ENCODE data around the gene NDUFB10.
A peak's percentile ranks its signal among the peaks of the same experiment; 100 is the strongest.

Gene NDUFB10

DNA sequence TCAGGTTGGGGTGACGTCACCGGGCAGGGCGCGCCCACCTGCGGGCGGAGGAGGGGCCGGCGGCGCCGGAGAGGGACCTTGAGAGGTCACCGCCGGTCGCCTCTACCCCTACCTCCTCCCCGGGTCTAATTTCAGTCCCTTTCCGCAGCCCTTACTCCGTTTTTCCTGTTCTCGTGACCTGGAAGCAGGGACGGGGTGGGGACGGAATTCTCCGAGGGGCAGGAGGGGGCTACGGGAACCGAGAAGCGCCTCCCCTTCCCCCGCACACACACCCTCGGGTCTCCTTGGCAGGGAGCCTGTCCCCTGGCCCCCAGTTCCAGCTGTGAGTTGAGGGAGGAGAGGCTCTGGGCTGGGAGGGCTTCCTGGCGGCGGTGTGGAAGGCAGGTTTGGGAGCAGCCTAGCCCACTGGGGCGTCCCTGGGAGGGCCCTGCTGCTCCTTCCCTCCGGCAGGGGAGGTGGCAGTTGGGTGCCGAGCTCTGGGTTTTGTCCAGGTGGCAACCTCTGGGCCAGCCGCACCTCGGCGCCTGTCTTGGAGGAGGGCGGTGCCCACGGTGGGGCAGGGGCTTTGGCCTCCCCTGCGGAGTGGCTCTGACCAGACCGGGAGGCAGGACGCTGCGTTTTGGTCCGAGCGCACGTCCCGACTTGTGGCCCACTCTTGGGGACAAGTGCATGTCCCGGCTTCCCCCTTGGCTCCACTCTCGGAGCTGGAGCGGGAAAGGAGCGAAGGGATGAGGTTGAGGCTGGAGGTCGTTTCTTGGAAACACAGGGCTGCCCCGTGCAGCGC lies 31.2 kb downstream of the NDUFB10 start:
- no peaks in the 10 kb centered on the region for H3K9me3 ChIP-seq (ENCODE audit: severe bottlenecking)
- H3K36me3 ChIP-seq = peaks cover 21% of the 10 kb centered on the region
- H3K27ac ChIP-seq = peak overlapping the region; percentile 64
- peak; percentile 67 for DNase-seq
- peak overlapping the region; percentile 61 for H3K4me3 ChIP-seq (ENCODE audit: low read depth, low read length)
- TF ChIP-seq, protein P1, sequence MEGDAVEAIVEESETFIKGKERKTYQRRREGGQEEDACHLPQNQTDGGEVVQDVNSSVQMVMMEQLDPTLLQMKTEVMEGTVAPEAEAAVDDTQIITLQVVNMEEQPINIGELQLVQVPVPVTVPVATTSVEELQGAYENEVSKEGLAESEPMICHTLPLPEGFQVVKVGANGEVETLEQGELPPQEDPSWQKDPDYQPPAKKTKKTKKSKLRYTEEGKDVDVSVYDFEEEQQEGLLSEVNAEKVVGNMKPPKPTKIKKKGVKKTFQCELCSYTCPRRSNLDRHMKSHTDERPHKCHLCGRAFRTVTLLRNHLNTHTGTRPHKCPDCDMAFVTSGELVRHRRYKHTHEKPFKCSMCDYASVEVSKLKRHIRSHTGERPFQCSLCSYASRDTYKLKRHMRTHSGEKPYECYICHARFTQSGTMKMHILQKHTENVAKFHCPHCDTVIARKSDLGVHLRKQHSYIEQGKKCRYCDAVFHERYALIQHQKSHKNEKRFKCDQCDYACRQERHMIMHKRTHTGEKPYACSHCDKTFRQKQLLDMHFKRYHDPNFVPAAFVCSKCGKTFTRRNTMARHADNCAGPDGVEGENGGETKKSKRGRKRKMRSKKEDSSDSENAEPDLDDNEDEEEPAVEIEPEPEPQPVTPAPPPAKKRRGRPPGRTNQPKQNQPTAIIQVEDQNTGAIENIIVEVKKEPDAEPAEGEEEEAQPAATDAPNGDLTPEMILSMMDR (IDR thresholded peaks at IDR 0.05; ENCODE audit: low read depth, low read length) = no peak
- H3K27me3 ChIP-seq (ENCODE audit: insufficient read depth, low read depth, severe bottlenecking) = no peaks in the 10 kb centered on the region

DNA sequence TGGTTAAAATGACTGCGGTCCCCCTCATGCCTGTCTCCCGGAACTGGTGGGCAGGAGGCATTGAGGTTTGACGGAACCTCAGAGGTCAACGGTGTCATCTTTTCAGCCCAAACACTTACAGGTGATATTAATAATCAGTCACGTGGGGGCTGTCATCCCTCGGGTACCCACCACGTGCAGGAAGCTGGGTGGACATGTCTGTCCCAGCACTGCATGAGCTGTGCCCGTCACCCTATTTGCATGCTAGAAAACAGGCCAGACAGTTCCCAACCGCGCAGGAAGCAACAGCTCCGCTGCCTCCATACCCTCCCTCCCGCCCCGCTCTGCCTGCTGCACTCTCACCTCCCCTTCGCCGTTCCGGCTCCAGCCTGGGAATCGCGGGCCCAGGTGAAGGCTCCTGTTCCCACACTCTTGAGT lies 31.8 kb downstream of the NDUFB10 start:
- H3K27me3 ChIP-seq (ENCODE audit: insufficient read depth, low read depth, severe bottlenecking) = no peaks in the 10 kb centered on the region
- no peak overlapping the region for H3K27ac ChIP-seq
- TF ChIP-seq, protein P1 (IDR thresholded peaks at IDR 0.05; ENCODE audit: low read depth, low read length) = no peak
- H3K4me3 ChIP-seq (ENCODE audit: low read depth, low read length) = no peak overlapping the region
- H3K36me3 ChIP-seq = peaks cover 15% of the 10 kb centered on the region
- DNase-seq = no peak
- H3K9me3 ChIP-seq (ENCODE audit: severe bottlenecking) = no peaks in the 10 kb centered on the region

DNA sequence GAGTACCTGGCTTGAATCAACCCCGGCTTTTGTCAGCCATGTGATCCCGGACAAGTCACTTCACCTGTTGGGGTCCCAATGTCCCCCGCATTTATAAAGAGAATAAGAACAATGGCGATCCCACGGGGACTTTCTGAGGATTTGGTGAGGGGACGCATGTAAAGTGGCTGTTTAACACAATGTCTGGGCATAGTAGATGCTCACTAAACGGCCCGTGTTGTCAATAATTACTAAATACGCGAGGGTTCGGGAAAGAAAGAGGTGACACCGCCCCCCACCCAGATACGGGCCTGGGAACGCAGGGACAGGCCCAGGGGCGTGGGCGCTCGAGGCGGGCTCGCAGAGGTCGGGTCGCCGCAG lies 32.2 kb downstream of the NDUFB10 start:
- no peaks in the 10 kb centered on the region for H3K9me3 ChIP-seq (ENCODE audit: severe bottlenecking)
- peaks cover 15% of the 10 kb centered on the region for H3K36me3 ChIP-seq
- H3K27ac ChIP-seq = no peak overlapping the region
- no peak for DNase-seq
- H3K4me3 ChIP-seq (ENCODE audit: low read depth, low read length) = no peak overlapping the region
- no peaks in the 10 kb centered on the region for H3K27me3 ChIP-seq (ENCODE audit: insufficient read depth, low read depth, severe bottlenecking)
- TF ChIP-seq, protein P1 (IDR thresholded peaks at IDR 0.05; ENCODE audit: low read depth, low read length) = no peak

DNA sequence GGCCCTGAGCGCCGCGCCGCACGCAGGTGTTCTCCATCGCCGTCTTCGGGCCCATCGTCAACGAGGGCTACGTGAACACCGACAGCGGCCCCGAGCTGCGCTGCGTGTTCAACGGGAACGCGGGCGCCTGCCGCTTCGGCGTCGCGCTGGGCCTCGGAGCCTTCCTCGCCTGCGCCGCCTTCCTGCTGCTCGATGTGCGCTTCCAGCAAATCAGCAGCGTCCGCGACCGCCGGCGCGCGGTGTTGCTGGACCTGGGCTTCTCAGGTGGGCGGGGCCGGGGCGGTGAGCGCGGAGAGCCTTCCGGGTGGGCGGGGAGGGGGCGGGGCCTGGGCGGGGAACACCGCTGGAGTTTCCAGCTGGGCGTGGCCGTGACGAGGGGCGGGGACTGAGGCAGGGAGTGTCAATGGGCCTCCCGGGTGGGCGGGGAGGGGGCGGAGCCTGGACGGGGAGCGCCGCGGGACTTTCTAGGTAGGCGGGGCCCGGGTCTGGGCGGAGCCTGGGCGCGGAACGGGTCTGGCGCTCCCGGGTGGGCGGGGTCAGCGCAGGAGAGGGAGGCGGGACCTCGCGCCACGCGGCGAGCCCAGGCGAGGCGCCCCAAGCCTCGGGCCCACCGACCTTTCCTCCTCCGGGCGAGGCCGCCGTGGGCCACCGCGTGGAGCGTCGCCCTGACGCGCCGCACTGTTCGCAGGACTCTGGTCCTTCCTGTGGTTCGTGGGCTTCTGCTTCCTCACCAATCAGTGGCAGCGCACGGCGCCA lies 32.8 kb downstream of the NDUFB10 start:
- H3K36me3 ChIP-seq = peaks cover 15% of the 10 kb centered on the region
- no peaks in the 10 kb centered on the region for H3K27me3 ChIP-seq (ENCODE audit: insufficient read depth, low read depth, severe bottlenecking)
- no peak for DNase-seq
- H3K4me3 ChIP-seq (ENCODE audit: low read depth, low read length) = no peak overlapping the region
- H3K9me3 ChIP-seq (ENCODE audit: severe bottlenecking) = no peaks in the 10 kb centered on the region
- no peak overlapping the region for H3K27ac ChIP-seq
- TF ChIP-seq, protein P1 (IDR thresholded peaks at IDR 0.05; ENCODE audit: low read depth, low read length) = no peak

DNA sequence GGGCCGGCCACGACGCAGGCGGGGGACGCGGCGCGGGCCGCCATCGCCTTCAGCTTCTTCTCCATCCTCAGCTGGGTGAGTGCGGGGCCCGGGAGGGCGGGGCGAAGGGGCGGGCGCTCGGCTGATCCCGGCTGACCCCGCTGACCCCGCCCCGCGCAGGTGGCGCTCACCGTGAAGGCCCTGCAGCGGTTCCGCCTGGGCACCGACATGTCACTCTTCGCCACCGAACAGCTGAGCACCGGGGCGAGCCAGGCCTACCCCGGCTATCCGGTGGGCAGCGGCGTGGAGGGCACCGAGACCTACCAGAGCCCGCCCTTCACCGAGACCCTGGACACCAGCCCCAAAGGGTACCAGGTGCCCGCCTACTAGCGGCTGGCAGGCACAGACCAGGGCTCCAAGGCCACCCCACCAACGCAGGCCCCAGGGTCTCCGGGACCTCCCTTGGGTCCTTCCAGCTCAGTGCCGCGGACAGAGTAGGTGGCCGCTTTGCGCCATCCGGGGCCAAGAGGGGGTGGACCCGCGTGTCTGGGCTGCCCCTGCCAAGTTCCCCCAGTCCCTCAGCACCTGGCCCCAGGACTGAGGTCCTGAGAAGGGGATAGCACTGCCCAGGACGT lies 33.5 kb downstream of the NDUFB10 start:
- H3K4me3 ChIP-seq (ENCODE audit: low read depth, low read length) = no peak overlapping the region
- TF ChIP-seq, protein P1 (IDR thresholded peaks at IDR 0.05; ENCODE audit: low read depth, low read length) = no peak

More for the DNA sequence above, 33.5 kb downstream of the NDUFB10 start:
- peaks cover 18% of the 10 kb centered on the region for H3K36me3 ChIP-seq
- DNase-seq = no peak
- H3K9me3 ChIP-seq (ENCODE audit: severe bottlenecking) = no peaks in the 10 kb centered on the region
- no peak overlapping the region for H3K27ac ChIP-seq
- H3K27me3 ChIP-seq (ENCODE audit: insufficient read depth, low read depth, severe bottlenecking) = no peaks in the 10 kb centered on the region

Data from WERI-Rb-1 (cell line).